Measurements from ENCODE around the gene SLC5A5. TPM values are rescaled to one million over a fixed set of nuclear protein-coding genes. Genes with fewer than 3 reads are reported as not detected.

SLC5A5 gene
- total RNA-seq, 1 donor from 2014 or later, result not detected

DNA sequence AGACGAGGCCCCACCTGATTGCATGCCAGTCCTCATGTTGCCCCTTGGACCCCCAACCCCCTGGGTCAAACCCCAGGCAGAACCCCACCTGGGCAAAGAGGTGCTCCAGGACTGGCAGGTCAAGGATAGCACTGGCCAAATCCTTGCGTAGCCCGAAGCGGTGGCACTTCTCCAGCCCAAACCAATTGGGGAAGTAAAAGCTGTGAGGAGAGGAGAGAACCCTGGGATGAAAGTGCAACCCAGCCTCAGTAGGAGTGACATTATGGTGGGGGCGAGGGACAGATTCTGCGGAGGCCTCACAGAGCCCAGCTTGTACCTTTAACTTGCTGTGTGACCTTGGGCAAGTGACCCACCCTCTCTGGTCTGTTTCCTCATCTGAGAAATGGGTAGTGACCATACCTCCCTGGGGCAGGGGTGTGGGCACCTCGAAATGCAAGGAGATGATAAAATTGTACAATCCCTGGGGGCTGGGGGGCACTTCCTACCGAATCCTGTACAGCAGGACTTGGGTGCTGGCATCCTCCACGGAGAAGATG, 28.4 kb upstream of the SLC5A5 start:
- no peak for TF ChIP-seq CTCF (IDR thresholded peaks at IDR 0.05)
- Mint-ChIP-seq H3K27me3 (ENCODE audit: low read depth) (peaks cover 8% of the 10 kb centered on the region), H3K4me3 (ENCODE audit: unreplicated experiment) (no peak overlapping the region), H3K9me3 (ENCODE audit: low read depth) (no peaks in the 10 kb centered on the region), H3K36me3 (ENCODE audit: low read depth) (no peaks in the 10 kb centered on the region), H3K27ac (ENCODE audit: unreplicated experiment) (no peak overlapping the region), H3K4me1 (ENCODE audit: low read depth) (peaks cover 14% of the 10 kb centered on the region)
- DNase-seq (ENCODE audit: low spot score), result no peak

GRCh38 chr19:17843908-17844490, 27.7 kb upstream of the SLC5A5 start:
- H3K27ac Mint-ChIP-seq (ENCODE audit: unreplicated experiment), result peak overlapping the region; percentile 47
- H3K36me3 Mint-ChIP-seq (ENCODE audit: low read depth), result no peaks in the 10 kb centered on the region
- no peaks in the 10 kb centered on the region for H3K9me3 Mint-ChIP-seq (ENCODE audit: low read depth)
- H3K4me3 Mint-ChIP-seq (ENCODE audit: unreplicated experiment), result no peak overlapping the region
- peaks cover 5% of the 10 kb centered on the region for H3K27me3 Mint-ChIP-seq (ENCODE audit: low read depth)
- no peak for DNase-seq (ENCODE audit: low spot score)
- H3K4me1 Mint-ChIP-seq (ENCODE audit: low read depth), result peaks cover 14% of the 10 kb centered on the region
- no peak for TF ChIP-seq CTCF (IDR thresholded peaks at IDR 0.05)

DNA sequence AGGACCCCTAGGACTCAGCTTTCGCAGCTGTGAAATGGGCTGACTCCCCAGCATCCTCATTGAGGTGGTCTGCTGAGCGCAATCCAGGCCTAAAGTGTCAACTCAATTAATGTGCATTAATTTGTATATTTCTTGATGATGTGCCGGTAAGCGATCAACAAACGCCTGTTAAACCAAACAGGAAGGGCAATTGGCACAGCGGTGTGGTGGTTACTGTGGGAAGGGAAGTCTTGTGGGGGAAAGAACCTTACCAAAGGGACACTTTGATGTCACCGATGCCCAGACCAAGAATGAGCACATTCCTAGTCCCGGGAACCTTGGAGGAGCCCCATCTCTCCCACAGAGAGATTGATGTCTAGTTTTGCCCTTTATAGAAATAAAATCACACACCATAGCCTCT, 25.6 kb upstream of the SLC5A5 start:
- no peak overlapping the region for H3K27ac Mint-ChIP-seq (ENCODE audit: unreplicated experiment)
- H3K27me3 Mint-ChIP-seq (ENCODE audit: low read depth), result no peaks in the 10 kb centered on the region
- no peaks in the 10 kb centered on the region for H3K36me3 Mint-ChIP-seq (ENCODE audit: low read depth)
- peaks cover 18% of the 10 kb centered on the region for H3K4me1 Mint-ChIP-seq (ENCODE audit: low read depth)
- no peak overlapping the region for H3K4me3 Mint-ChIP-seq (ENCODE audit: unreplicated experiment)
- no peak for DNase-seq (ENCODE audit: low spot score)
- H3K9me3 Mint-ChIP-seq (ENCODE audit: low read depth), result no peaks in the 10 kb centered on the region
- TF ChIP-seq CTCF (IDR thresholded peaks at IDR 0.05), result no peak

GRCh38 chr19:17847538-17848366, 24.0 kb upstream of the SLC5A5 start, which contains the start of gene JAK3:
TSS of gene JAK3 (minus strand) at chr19:17847982. CDS start at chr19:17844417, 3,565 bp downstream.
- Mint-ChIP-seq H3K4me1 (ENCODE audit: low read depth) (peaks cover 8% of the 10 kb centered on the region), H3K9me3 (ENCODE audit: low read depth) (no peaks in the 10 kb centered on the region), H3K36me3 (ENCODE audit: low read depth) (no peaks in the 10 kb centered on the region), H3K4me3 (ENCODE audit: unreplicated experiment) (peak within 1 kb of the TSS; percentile 63), H3K27me3 (ENCODE audit: low read depth) (no peaks in the 10 kb centered on the region), H3K27ac (ENCODE audit: unreplicated experiment) (peak within 1 kb of the TSS; percentile 88)
- no peak for DNase-seq (ENCODE audit: low spot score)
- TF ChIP-seq CTCF (IDR thresholded peaks at IDR 0.05), result no peak

DNA sequence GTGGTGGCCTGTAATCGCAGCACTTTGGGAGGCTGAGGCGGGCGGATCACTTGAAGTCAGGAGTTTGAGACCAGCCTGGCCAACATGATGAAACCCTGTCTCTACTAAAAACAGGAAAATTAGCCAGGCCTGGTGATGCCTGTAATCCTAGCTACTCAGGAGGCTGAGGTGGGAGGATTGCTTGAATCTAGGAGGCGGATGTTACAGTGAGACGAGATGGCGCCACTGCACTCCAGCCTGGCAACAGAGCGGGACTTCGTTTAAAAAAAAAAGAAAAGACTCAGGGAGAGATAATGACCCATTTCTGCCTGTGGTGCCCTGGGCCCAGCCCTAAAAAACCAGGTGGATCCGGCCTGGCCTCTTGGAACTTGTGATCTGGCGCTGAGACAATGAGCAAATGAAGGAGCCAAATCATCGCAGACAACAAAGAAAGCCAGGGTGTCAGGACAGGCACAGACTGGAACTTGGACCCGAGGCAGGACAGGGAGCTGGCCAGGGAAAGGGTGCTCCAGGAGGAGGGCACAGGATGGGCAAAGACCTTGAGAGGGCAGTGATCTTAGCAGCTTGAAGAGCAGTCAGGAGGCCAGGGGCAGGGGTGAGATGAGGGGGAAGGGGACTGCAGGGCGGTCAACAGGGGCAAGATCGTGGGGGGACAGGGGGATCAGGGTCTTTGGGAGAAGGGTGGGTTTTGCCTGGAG, 23.0 kb upstream of the SLC5A5 start:
- H3K27ac Mint-ChIP-seq (ENCODE audit: unreplicated experiment), result peak overlapping the region; percentile 65
- no peak for TF ChIP-seq CTCF (IDR thresholded peaks at IDR 0.05)
- no peaks in the 10 kb centered on the region for H3K9me3 Mint-ChIP-seq (ENCODE audit: low read depth)
- no peaks in the 10 kb centered on the region for H3K36me3 Mint-ChIP-seq (ENCODE audit: low read depth)
- no peaks in the 10 kb centered on the region for H3K27me3 Mint-ChIP-seq (ENCODE audit: low read depth)
- DNase-seq (ENCODE audit: low spot score), result no peak
- peaks cover 8% of the 10 kb centered on the region for H3K4me1 Mint-ChIP-seq (ENCODE audit: low read depth)
- H3K4me3 Mint-ChIP-seq (ENCODE audit: unreplicated experiment), result no peak overlapping the region

Data from chondrocyte (in vitro differentiated cells).